BJ (cell line): ENCODE results near the gene HAPLN1. TPM values are rescaled to one million over a fixed set of nuclear protein-coding genes. Genes with fewer than 3 reads are reported as not detected.

ENCODE experiments used
- CTCF ChIA-PET: fragments of 350-600 bp; formaldehyde crosslinking; extraction: SDS; loops from one replicate; lab custom pipeline; 2021; ENCODE audit warnings: antibody characterized with exemption, inconsistent platforms; lab: Yijun Ruan, JAX
- POLR2A ChIA-PET: fragments of 300-600 bp; sonication (Branson Sonifier 250); formaldehyde crosslinking; extraction: SDS; loops from one replicate; lab custom pipeline; 2021; ENCODE audit warnings: antibody characterized with exemption; lab: Charles Lee
- DNase-seq: peaks from one replicate; pipeline ENCODE4 v3.0.0-alpha.2; 2011; ENCODE audit warnings: low read depth
- H3K27me3 ChIP-seq: 2 replicates; pipeline ENCODE4 v1.6.0; 2011; ENCODE audit warnings: low read length; ENCODE audit not compliant: control insufficient read depth, insufficient read depth
- H3K36me3 ChIP-seq: 2 replicates; pipeline ENCODE4 v1.5.1; 2011; ENCODE audit warnings: low read length; ENCODE audit not compliant: control insufficient read depth, insufficient read depth
- H3K4me3 ChIP-seq: 2 replicates; pipeline ENCODE4 v1.5.1; 2011; ENCODE audit warnings: low read depth, mild to moderate bottlenecking, control low read depth, low read length
- CTCF ChIP-seq: IDR thresholded peaks from 2 replicates; pipeline ENCODE4 v1.5.1; 2011; ENCODE audit warnings: low read depth, mild to moderate bottlenecking, control low read depth, inconsistent platforms, low read length, moderate library complexity; ENCODE audit not compliant: insufficient read depth
- polyA plus RNA-seq: library from polyadenylated mRNA; depleted of rRNA; stranded (reverse); fragments of >200 nt; gene quantifications from 2 replicates; pipeline ENCODE4 v1.2.3, GENCODE V29; 2011

HAPLN1 gene
- polyA plus RNA-seq, 1 experiment, result 2.5 TPM

DNA sequence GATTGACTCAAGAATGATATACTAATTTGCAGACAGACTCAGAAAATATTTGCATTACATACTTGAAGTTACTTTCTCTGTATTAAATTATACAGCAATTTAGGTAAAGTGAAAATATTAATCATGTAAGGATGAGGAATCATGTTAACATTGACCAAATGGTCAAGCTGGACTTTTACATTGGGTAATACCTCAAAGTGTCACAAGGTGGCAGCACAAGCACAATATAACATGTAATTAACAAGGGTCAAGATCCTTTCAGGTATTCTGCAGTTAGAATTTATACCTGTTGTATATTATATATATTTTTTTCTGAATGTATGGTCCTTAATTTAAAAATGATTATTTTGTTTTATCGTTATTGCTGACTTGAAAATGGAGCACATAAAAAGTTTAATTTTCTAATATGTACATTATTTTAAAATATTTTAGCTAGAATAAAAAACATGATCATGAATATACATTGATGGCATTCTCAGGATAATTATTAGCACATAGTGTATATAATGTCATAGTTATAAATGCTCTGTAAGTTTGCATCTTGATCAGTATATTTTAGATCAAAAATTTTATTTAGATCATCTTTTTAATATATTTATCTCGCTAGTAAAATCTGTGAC is 8.6 kb downstream of the HAPLN1 start:
- Histone ChIP-seq H3K36me3 (no peaks in the 10 kb centered on the region), H3K27me3 (no peaks in the 10 kb centered on the region), H3K4me3 (no peak overlapping the region)
- ChIA-PET CTCF (interaction anchor here (0.6 to 1.6 kb wide), 10 partner anchors 9 to 543 kb away, joined by 3 to 12 read pairs (median 3); partner anchors contain the start of gene HAPLN1), POLR2A (no interaction called here)
- DNase-seq, result no peak
- TF ChIP-seq CTCF, result peak; percentile 63

DNA sequence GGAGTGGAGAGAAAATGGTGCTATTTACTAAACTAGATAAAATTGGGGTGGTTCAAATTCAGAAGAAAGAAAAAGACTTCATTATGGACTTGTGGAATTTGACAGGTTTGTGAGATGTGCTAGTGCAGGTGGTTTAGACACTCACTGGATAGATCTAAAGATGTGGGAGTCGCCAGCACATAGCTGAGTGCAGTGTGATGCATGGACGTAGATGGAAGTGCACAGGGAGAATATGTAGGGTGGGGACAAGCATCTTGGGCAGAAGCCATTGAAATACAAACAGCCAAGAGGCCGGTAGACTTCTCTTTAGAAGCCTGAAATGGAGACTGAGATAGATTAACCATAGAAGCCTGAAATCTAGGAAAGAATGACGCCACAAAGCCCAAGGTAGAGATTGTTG is 10.7 kb downstream of the HAPLN1 start:
- ChIA-PET POLR2A (no interaction called here), CTCF (no interaction called here)
- DNase-seq, result no peak
- no peaks in the 10 kb centered on the region for H3K27me3 ChIP-seq
- H3K4me3 ChIP-seq, result no peak overlapping the region
- no peaks in the 10 kb centered on the region for H3K36me3 ChIP-seq
- TF ChIP-seq CTCF, result no peak

DNA sequence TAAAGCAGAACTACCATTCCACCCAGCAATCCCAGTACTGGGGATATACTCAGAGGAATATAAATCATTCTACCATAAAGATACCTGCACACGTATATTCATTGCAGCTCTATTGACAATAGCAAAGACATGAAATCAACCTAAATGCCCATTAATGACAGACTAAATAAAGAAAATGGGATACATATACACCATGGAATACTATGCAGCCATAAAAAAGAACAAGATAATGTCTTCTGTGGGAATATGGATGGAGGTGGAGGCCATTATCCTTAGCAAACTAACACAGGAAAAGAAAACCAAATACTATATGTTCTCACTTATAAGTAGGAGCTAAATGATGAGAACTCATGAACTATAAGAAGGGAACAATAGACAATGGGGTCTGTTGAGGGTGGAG is 12.5 kb downstream of the HAPLN1 start:
- Histone ChIP-seq H3K27me3 (no peaks in the 10 kb centered on the region), H3K36me3 (no peaks in the 10 kb centered on the region), H3K4me3 (no peak overlapping the region)
- POLR2A ChIA-PET, result no interaction called here
- no peak for TF ChIP-seq CTCF
- CTCF ChIA-PET, result no interaction called here
- no peak for DNase-seq

DNA sequence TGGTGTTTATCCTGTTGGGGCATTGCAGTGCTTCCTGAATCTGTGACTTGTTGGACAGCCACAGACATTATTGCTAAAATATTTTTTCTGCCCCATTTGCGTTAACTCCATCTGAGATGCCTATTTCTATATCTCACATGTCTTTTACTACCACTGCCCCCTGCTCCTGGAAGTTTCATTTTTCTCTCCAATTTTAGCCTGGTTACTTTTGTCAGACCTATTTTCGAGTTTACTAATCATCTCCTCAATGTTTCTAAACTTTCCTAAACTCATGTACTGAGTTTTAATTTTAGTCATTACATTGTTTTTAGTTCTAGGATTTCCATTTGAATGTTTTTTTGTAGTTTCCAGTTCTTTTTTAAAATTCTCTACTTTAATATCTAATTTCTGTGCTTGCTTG is 17.6 kb downstream of the HAPLN1 start:
- POLR2A ChIA-PET, result no interaction called here
- Histone ChIP-seq H3K27me3 (no peaks in the 10 kb centered on the region), H3K4me3 (no peak overlapping the region), H3K36me3 (no peaks in the 10 kb centered on the region)
- no peak for DNase-seq
- CTCF ChIA-PET, result no interaction called here
- no peak for TF ChIP-seq CTCF

GRCh38 chr5:83701886-83702285 is 18.8 kb downstream of the HAPLN1 start:
- CTCF ChIA-PET, result interaction anchor here (0.8 to 1.2 kb wide), 2 partner anchors 10 to 11 kb away, joined by 3 read pairs; no protein-coding TSS in a partner anchor
- Histone ChIP-seq H3K27me3 (no peaks in the 10 kb centered on the region), H3K4me3 (no peak overlapping the region), H3K36me3 (no peaks in the 10 kb centered on the region)
- POLR2A ChIA-PET, result no interaction called here
- TF ChIP-seq CTCF, result no peak
- DNase-seq, result no peak
